GM23248 (cell line): Measurements from ENCODE around the gene CNGA1. TPM values are rescaled to one million over a fixed set of nuclear protein-coding genes. Genes with fewer than 3 reads are reported as not detected.
"Not testable (repeated sequence)": the region's sequence is repeated elsewhere in the genome, so short reads cannot be mapped to it uniquely, and the experiment has no call there.

Experiments used
- DNase-seq: peaks from one replicate; pipeline ENCODE4 v3.0.0-alpha.2; 2015
- H2AFZ ChIP-seq: fragments of 200-600 bp; sonication (generic); 2 replicates; pipeline ENCODE4 v1.6.1; 2016; ENCODE audit warnings: antibody characterized with exemption
- H3F3A ChIP-seq: fragments of 200-600 bp; sonication (generic); 2 replicates; pipeline ENCODE4 v1.6.1; 2016; ENCODE audit warnings: mild to moderate bottlenecking, antibody characterized with exemption, mixed run types; ENCODE audit not compliant: insufficient read depth
- H3K27ac ChIP-seq: fragments of 200-600 bp; sonication (generic); 2 replicates; pipeline ENCODE4 v1.5.1; 2016; ENCODE audit warnings: mild to moderate bottlenecking
- H3K27me3 ChIP-seq: fragments of 200-600 bp; sonication (generic); replicated peaks from 2 replicates; pipeline ENCODE4 v1.6.1; 2016; ENCODE audit warnings: mild to moderate bottlenecking; ENCODE audit not compliant: insufficient read depth
- H3K36me3 ChIP-seq: fragments of 200-600 bp; sonication (generic); 2 replicates; pipeline ENCODE4 v1.6.1; 2016; ENCODE audit warnings: low read depth, mild to moderate bottlenecking
- H3K4me1 ChIP-seq: fragments of 200-600 bp; sonication (generic); 2 replicates; pipeline ENCODE4 v1.6.1; 2016; ENCODE audit warnings: mild to moderate bottlenecking; ENCODE audit not compliant: insufficient read depth
- H3K4me2 ChIP-seq: fragments of 200-600 bp; sonication (generic); one replicate; pipeline ENCODE4 v1.6.1; 2016; ENCODE audit warnings: mild to moderate bottlenecking; ENCODE audit not compliant: unreplicated experiment
- H3K4me3 ChIP-seq: fragments of 200-600 bp; sonication (generic); 2 replicates; pipeline ENCODE4 v1.5.1; 2016; ENCODE audit warnings: mild to moderate bottlenecking
- H3K79me2 ChIP-seq: fragments of 200-600 bp; sonication (generic); 2 replicates; pipeline ENCODE4 v1.6.1; 2016; ENCODE audit warnings: mild to moderate bottlenecking; ENCODE audit not compliant: insufficient read depth
- H3K9ac ChIP-seq: fragments of 200-600 bp; sonication (generic); 2 replicates; pipeline ENCODE4 v1.6.1; 2016; ENCODE audit warnings: mild to moderate bottlenecking
- H3K9me2 ChIP-seq: fragments of 200-600 bp; sonication (generic); 2 replicates; pipeline ENCODE4 v1.6.1; 2016; ENCODE audit warnings: mixed run types, mild to moderate bottlenecking, moderate library complexity; ENCODE audit not compliant: insufficient read depth
- H3K9me3 ChIP-seq: fragments of 200-600 bp; sonication (generic); one replicate; pipeline ENCODE4 v1.6.1; 2017; ENCODE audit warnings: low read depth
- H4K20me1 ChIP-seq: fragments of 200-600 bp; sonication (generic); 2 replicates; pipeline ENCODE4 v1.6.0; 2016; ENCODE audit not compliant: insufficient read depth
- EZH2 ChIP-seq: fragments of 200-600 bp; sonication (generic); IDR thresholded peaks from 2 replicates; pipeline ENCODE4 v1.6.1; 2018; ENCODE audit warnings: antibody characterized with exemption, mild to moderate bottlenecking; ENCODE audit not compliant: insufficient read depth, poor library complexity, severe bottlenecking
- EZH2phosphoT487 ChIP-seq: fragments of 200-600 bp; sonication (generic); IDR thresholded peaks from 2 replicates; pipeline ENCODE4 v1.6.1; 2018; ENCODE audit warnings: antibody characterized with exemption, moderate library complexity, mild to moderate bottlenecking, low read depth; ENCODE audit not compliant: insufficient read depth
- WGBS, 2 experiments: methylation state at CpG; one replicate each; pipeline ENCODE4 v1.1.6; 2015 to 2017; ENCODE audit warnings: low lambda C conversion rate in 2 of 2, low coverage in 1 of 2; ENCODE audit errors: missing lambda C conversion rate in 2 of 2; 5-methylcytosine and 5-hydroxymethylcytosine counted together
- in situ Hi-C: fragments of 300-500 bp; cut with MboI; formaldehyde crosslinking; loops from 2 replicates; pipeline ENCODE4 v1.15.0; 2020
- polyA plus RNA-seq: library from polyadenylated mRNA; unstranded; fragments of >200 nt; fragmentation: Nextera tagmentation; extraction: Ambion mirVana; gene quantifications from 2 replicates; pipeline ENCODE4 v1.2.1, GENCODE V29; 2016
- total RNA-seq: library from RNA; depleted of rRNA; stranded (reverse); fragments of >200 nt; shearing (Covaris generic); gene quantifications from 2 replicates; pipeline ENCODE4 v1.2.3, GENCODE V29; 2014

CNGA1 gene
- total and polyA plus RNA-seq, 2 experiments from 2014 or later = not detected

DNA sequence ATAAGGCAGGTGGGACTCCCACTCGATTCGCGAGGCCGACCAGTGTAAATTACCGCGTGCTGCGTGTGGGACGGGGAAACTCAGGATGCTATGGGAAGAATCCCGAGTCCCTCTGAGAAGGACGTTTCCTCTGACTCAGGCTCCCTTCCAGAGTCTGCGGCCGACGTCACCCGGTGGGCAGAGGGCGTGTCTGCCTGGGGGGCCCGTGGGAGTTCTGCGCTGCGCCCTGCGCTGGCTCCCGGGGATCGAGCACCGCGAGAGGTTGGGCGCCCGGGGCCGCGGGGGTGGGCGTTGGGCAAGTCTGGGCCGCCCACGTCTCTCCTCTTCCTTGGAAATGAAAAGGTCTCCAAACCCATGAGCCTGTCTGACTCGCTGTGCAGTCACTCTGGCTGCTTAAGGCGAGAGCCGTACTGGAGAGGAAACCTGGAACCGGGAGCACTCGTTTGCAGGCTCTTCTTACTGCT is 659 bp upstream of the CNGA1 start:
- peak; percentile 89 for DNase-seq
- peak overlapping the region; percentile 77 for H3K9ac ChIP-seq
- no peaks in the 10 kb centered on the region for H4K20me1 ChIP-seq
- no peak overlapping the region for H3K27ac ChIP-seq
- 2 to 3% methylated on average over 25 to 35 of the region's 35 CpGs for WGBS, 2 experiments
- no peaks in the 10 kb centered on the region for H3K79me2 ChIP-seq
- H3K27me3 ChIP-seq = no peaks in the 10 kb centered on the region
- H3K4me1 ChIP-seq = no peaks in the 10 kb centered on the region
- in situ Hi-C loops = no loop called here
- no peaks in the 10 kb centered on the region for H3K9me3 ChIP-seq
- peak overlapping the region; percentile 93 for H2AFZ ChIP-seq
- no peaks in the 10 kb centered on the region for H3K36me3 ChIP-seq
- H3K9me2 ChIP-seq = no peaks in the 10 kb centered on the region
- H3K4me2 ChIP-seq = peak overlapping the region; percentile 96
- H3K4me3 ChIP-seq = peak overlapping the region; percentile 83
- no peaks in the 10 kb centered on the region; the same call in 1 of the 2 replicates for H3F3A ChIP-seq
- TF ChIP-seq EZH2 = no peak
- TF ChIP-seq EZH2phosphoT487 = no peak

DNA sequence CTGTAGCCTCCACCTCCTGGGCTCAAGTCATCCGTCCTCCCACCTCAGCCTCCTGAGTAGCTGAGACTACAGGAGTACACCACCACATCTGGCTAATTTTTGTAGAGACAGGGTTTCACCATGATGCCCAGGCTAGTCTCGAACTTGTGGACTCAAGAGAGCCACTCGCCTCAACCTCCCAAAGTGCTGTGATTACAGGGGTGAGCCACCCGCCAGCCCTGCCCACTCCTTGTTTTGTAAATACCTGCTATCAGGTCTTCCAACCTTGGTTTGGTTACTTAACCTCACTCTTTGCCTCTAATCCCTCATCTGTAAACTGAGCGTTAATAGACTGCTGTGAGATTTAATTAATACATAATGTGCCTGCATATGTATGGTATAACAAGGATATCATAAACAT is 803 bp downstream of the CNGA1 start:
- no peaks in the 10 kb centered on the region for H4K20me1 ChIP-seq
- no peaks in the 10 kb centered on the region for H3K27me3 ChIP-seq
- H3K4me3 ChIP-seq = peak overlapping the region; percentile 83; the same call in 1 of the 2 replicates
- peak overlapping the region; percentile 96 for H3K4me2 ChIP-seq
- TF ChIP-seq EZH2 (no peak), EZH2phosphoT487 (no peak)
- H3K79me2 ChIP-seq = no peaks in the 10 kb centered on the region
- no peaks in the 10 kb centered on the region for H3K9me3 ChIP-seq
- no peak overlapping the region for H3K27ac ChIP-seq
- no peaks in the 10 kb centered on the region for H3K4me1 ChIP-seq
- no peak for DNase-seq
- no peaks in the 10 kb centered on the region for H3K36me3 ChIP-seq
- peak overlapping the region; percentile 93 for H2AFZ ChIP-seq
- in situ Hi-C loops = no loop called here
- no peaks in the 10 kb centered on the region; the same call in 1 of the 2 replicates for H3F3A ChIP-seq
- no peaks in the 10 kb centered on the region for H3K9me2 ChIP-seq
- 76 to 78% methylated on average over 5 of the region's 5 CpGs for WGBS, 2 experiments
- no peak overlapping the region for H3K9ac ChIP-seq

DNA sequence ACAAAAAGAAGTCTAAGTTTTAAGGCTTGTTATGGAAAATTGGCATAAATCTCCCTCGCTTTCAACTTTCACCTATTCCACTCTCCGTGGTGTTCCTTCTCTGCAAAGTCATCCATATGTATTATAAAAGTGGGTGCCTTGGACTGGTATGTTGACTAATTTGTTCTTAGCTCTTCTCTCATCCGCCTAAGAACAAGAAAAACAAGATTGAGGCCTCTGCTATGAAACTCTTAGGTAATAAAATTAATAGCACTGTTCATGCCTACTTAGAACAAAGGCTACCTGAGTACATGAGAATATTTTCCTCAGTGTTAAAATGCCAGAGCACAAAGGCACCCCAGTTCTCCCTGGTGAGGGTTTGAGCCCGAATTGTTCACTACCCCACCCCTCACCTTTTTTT is 1.3 kb downstream of the CNGA1 start:
- Histone ChIP-seq H3K4me1 (no peaks in the 10 kb centered on the region), H3K9me2 (no peaks in the 10 kb centered on the region), H4K20me1 (no peaks in the 10 kb centered on the region), H3K4me3 (no peak overlapping the region), H3F3A (no peaks in the 10 kb centered on the region; the same call in 1 of the 2 replicates), H3K27me3 (no peaks in the 10 kb centered on the region), H3K9me3 (no peaks in the 10 kb centered on the region), H3K27ac (no peak overlapping the region), H3K79me2 (no peaks in the 10 kb centered on the region), H3K9ac (no peak overlapping the region), H2AFZ (no peak overlapping the region), H3K4me2 (no peak overlapping the region), H3K36me3 (no peaks in the 10 kb centered on the region)
- DNase-seq = no peak
- TF ChIP-seq EZH2phosphoT487 (no peak), EZH2 (no peak)
- WGBS, 2 experiments = 87 to 90% methylated on average over 4 of the region's 4 CpGs
- in situ Hi-C loops = no loop called here

DNA sequence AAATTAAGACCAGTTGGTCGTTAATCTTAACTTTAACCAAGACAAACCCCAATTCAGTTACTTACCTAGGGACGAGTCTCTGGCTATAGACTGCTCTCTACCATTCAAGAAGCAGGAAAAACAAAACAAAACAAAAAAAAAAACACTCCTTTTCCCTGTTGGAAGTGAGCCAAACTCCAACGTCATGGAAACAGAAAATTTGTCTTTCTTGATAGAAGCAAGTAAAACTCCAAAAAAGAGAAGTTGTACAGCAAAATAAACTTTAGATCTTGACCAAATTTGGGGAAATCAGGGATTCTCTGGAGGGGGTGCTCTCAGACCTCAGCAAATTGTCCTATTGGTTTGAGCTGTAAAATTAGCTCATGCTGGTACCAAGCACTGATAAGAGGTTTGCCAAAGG is 3.7 kb downstream of the CNGA1 start:
- no peaks in the 10 kb centered on the region for H4K20me1 ChIP-seq
- no peaks in the 10 kb centered on the region for H3K79me2 ChIP-seq
- H2AFZ ChIP-seq = no peak overlapping the region
- H3K4me2 ChIP-seq = no peak overlapping the region
- in situ Hi-C loops = no loop called here
- H3K27me3 ChIP-seq = no peaks in the 10 kb centered on the region
- WGBS, 2 experiments = 48 to 53% methylated on average over 3 of the region's 3 CpGs
- no peaks in the 10 kb centered on the region for H3K36me3 ChIP-seq
- H3K27ac ChIP-seq = no peak overlapping the region
- H3K4me1 ChIP-seq = no peaks in the 10 kb centered on the region
- TF ChIP-seq EZH2 (no peak), EZH2phosphoT487 (no peak)
- DNase-seq = no peak
- H3K9ac ChIP-seq = no peak overlapping the region
- H3F3A ChIP-seq = no peaks in the 10 kb centered on the region
- H3K4me3 ChIP-seq = no peak overlapping the region
- no peaks in the 10 kb centered on the region for H3K9me3 ChIP-seq
- no peaks in the 10 kb centered on the region for H3K9me2 ChIP-seq

DNA sequence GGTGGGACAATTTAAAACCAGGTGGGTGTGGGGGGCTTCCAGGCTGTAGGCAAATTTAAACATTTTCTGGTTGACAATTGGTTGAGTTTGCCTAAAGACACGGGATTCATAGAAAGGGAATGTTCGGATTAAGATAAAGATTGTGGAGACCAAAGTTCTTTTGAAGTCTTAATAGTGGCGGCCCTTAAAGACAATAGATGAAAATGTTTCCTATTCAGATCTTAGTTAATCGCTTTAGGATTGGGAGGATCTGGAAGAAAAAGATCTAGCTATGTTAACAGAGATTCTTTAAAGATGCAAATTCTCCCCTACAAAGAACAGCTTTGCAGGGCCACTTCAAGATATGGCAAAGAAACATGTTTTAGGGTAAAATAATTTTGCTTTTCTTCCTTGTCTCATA is 4.8 kb downstream of the CNGA1 start:
- Histone ChIP-seq H3K4me2 (no peak overlapping the region), H4K20me1 (no peaks in the 10 kb centered on the region), H3K9me3 (no peaks in the 10 kb centered on the region), H3K36me3 (no peaks in the 10 kb centered on the region), H3F3A (no peaks in the 10 kb centered on the region), H3K4me1 (no peaks in the 10 kb centered on the region), H2AFZ (no peak overlapping the region), H3K79me2 (no peaks in the 10 kb centered on the region), H3K9ac (no peak overlapping the region), H3K27me3 (no peaks in the 10 kb centered on the region), H3K9me2 (no peaks in the 10 kb centered on the region), H3K27ac (no peak overlapping the region), H3K4me3 (no peak overlapping the region)
- TF ChIP-seq EZH2 (no peak), EZH2phosphoT487 (no peak)
- 55 to 64% methylated on average over 4 of the region's 4 CpGs for WGBS, 2 experiments
- DNase-seq = no peak
- in situ Hi-C loops = no loop called here

DNA sequence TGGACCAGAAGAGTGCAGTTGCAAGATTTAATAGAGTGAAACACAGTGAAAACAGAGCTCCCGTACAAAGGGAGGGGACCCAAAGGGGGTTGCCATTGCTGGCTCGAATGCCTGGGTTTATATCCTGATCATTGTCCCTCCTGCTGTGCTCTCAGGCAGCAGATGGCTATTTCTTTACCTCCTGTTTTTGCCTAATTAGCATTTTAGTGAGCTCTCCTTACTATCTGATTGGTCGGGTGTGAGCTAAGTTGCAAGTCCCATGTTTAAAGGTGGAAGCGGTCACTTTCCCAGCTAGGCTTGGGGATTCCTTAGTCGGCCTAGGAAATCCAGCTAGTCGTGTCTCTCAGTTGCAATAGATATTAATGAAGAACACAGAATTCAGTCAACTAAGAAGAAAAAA is 5.6 kb downstream of the CNGA1 start:
- H3K4me2 ChIP-seq, H3F3A ChIP-seq, H3K9me2 ChIP-seq, H4K20me1 ChIP-seq, H3K27ac ChIP-seq, H3K4me3 ChIP-seq, H2AFZ ChIP-seq, in situ Hi-C loops, H3K79me2 ChIP-seq, H3K36me3 ChIP-seq, H3K9ac ChIP-seq, H3K9me3 ChIP-seq, H3K4me1 ChIP-seq, DNase-seq, H3K27me3 ChIP-seq: not testable (repeated sequence)
- 32 to 43% methylated on average over 6 of the region's 6 CpGs for WGBS, 2 experiments
